CD14-positive monocyte (primary cell): ENCODE measurements around the gene GLS2. TPM values are rescaled to one million over a fixed set of nuclear protein-coding genes. Genes with fewer than 3 reads are reported as not detected.

Source experiments
- DNase-seq, 3 donors: peaks; one replicate each; pipeline ENCODE4 v3.0.0-alpha.2; 2011 to 2022
- H2AFZ ChIP-seq: 2 replicates; pipeline ENCODE4 v1.6.0; 2012; ENCODE audit warnings: mild to moderate bottlenecking, low read depth, low read length, inconsistent platforms; ENCODE audit not compliant: insufficient read depth, poor library complexity, severe bottlenecking
- H3K27ac ChIP-seq, 2 donors: 1 replicate in 1 of 2; 2 replicates in 1 of 2; pipeline ENCODE4 v1.5.1; 2012 to 2013; ENCODE audit warnings: low read length in 2 of 2, control low read depth in 1 of 2, inconsistent platforms in 1 of 2, low read depth in 1 of 2, mild to moderate bottlenecking in 1 of 2
- H3K27me3 ChIP-seq, 2 donors: one replicate each; pipeline versions ENCODE4 v1.6.0 to v1.6.1; 2011 to 2013; ENCODE audit warnings: low read length in 2 of 2; ENCODE audit not compliant: control insufficient read depth in 2 of 2, insufficient read depth in 2 of 2
- H3K36me3 ChIP-seq, 2 donors: replicated peaks in 1 of 2; 1 replicate in 1 of 2; 2 replicates in 1 of 2; pipeline versions ENCODE4 v1.5.1 to v1.6.1; 2012 to 2013; ENCODE audit warnings: low read length in 2 of 2, control low read depth in 1 of 2, inconsistent platforms in 1 of 2, mild to moderate bottlenecking in 1 of 2; ENCODE audit not compliant: insufficient read depth in 2 of 2, control insufficient read depth in 1 of 2
- H3K4me1 ChIP-seq, 2 donors: 1 replicate in 1 of 2; 2 replicates in 1 of 2; pipeline versions ENCODE4 v1.5.1 to v1.6.1; 2012 to 2013; ENCODE audit warnings: low read length in 2 of 2, control low read depth in 1 of 2, inconsistent platforms in 1 of 2, mild to moderate bottlenecking in 1 of 2, moderate library complexity in 1 of 2; ENCODE audit not compliant: insufficient read depth in 2 of 2, control insufficient read depth in 1 of 2
- H3K4me2 ChIP-seq: replicated peaks from 2 replicates; pipeline ENCODE3; 2012; ENCODE audit warnings: low read length, moderate library complexity, mild to moderate bottlenecking; ENCODE audit not compliant: poor library complexity, severe bottlenecking; ENCODE audit errors: extremely low read depth
- H3K4me3 ChIP-seq, 3 experiments: fragments of 200-600 bp in 1 of 3; sonication (generic) in 1 of 3; replicated peaks in 1 of 3; 1 replicate in 2 of 3; 2 replicates in 1 of 3; pipeline ENCODE4 v1.5.1; 2011 to 2013; ENCODE audit warnings: low read length in 3 of 3, mild to moderate bottlenecking in 3 of 3, control low read depth in 2 of 3, low read depth in 2 of 3, inconsistent platforms in 1 of 3, moderate library complexity in 1 of 3
- H3K79me2 ChIP-seq: 2 replicates; pipeline ENCODE4 v1.6.0; 2012; ENCODE audit warnings: mild to moderate bottlenecking, control low read depth, inconsistent platforms, low read length, moderate library complexity; ENCODE audit not compliant: insufficient read depth
- H3K9ac ChIP-seq: 2 replicates; pipeline ENCODE4 v1.6.0; 2017; ENCODE audit warnings: low read length, mild to moderate bottlenecking; ENCODE audit not compliant: insufficient read depth, poor library complexity, severe bottlenecking
- H3K9me3 ChIP-seq, 2 donors: replicated peaks in 1 of 2; 1 replicate in 1 of 2; 2 replicates in 1 of 2; pipeline versions ENCODE4 v1.5.1 to v1.6.1; 2012 to 2013; ENCODE audit warnings: low read length in 2 of 2, control low read depth in 1 of 2; ENCODE audit not compliant: control insufficient read depth in 1 of 2, insufficient read depth in 1 of 2
- H4K20me1 ChIP-seq: 2 replicates; pipeline ENCODE4 v1.6.0; 2012; ENCODE audit warnings: mild to moderate bottlenecking, low read length, control low read depth, moderate library complexity; ENCODE audit not compliant: insufficient read depth
- H3K27ac Mint-ChIP-seq, 7 donors: one replicate each; pipeline ENCODE4 v1.8.0; 2020; ENCODE audit warnings: mild to moderate bottlenecking in 7 of 7, mixed read lengths in 7 of 7, moderate library complexity in 6 of 7, inconsistent platforms in 2 of 7
- H3K27me3 Mint-ChIP-seq, 3 donors: one replicate each; pipeline ENCODE4 v1.8.0; 2021 to 2022; ENCODE audit warnings: low read depth in 3 of 3, mild to moderate bottlenecking in 3 of 3, mixed read lengths in 3 of 3, moderate library complexity in 3 of 3, inconsistent platforms in 1 of 3
- H3K36me3 Mint-ChIP-seq, 2 donors: one replicate each; pipeline ENCODE4 v1.8.0; 2020; ENCODE audit warnings: mixed read lengths in 2 of 2, inconsistent platforms in 1 of 2, mild to moderate bottlenecking in 1 of 2
- H3K4me1 Mint-ChIP-seq: one replicate; pipeline ENCODE4 v1.8.0; 2020; ENCODE audit warnings: mild to moderate bottlenecking, mixed read lengths
- H3K4me3 Mint-ChIP-seq, 2 donors: one replicate each; pipeline ENCODE4 v1.8.0; 2020; ENCODE audit warnings: mild to moderate bottlenecking in 2 of 2, mixed read lengths in 2 of 2, moderate library complexity in 1 of 2
- H3K9me3 Mint-ChIP-seq, 7 donors: one replicate each; pipeline ENCODE4 v1.8.0; 2020 to 2022; ENCODE audit warnings: mixed read lengths in 7 of 7, mild to moderate bottlenecking in 6 of 7, moderate library complexity in 6 of 7, inconsistent platforms in 2 of 7
- whole genome bisulfite sequencing: methylation state at CpG from one replicate; pipeline ENCODE4 v1.1.5; 2013; ENCODE audit warnings: missing lambda C conversion rate; ENCODE audit not compliant: insufficient coverage; 5-methylcytosine and 5-hydroxymethylcytosine counted together
- intact Hi-C, 2 donors: fragments of 100-400 bp; cut with micrococcal nuclease; formaldehyde crosslinking; loops; one replicate each; pipeline versions ENCODE4 v1.15.0 to v1.15.1; 2023
- polyA plus RNA-seq, 3 donors: library from polyadenylated mRNA; depleted of rRNA in 1 of 3; unstranded in 2 of 3; stranded (reverse) in 1 of 3; fragments of 300-500 nt in 2 of 3; fragments of >200 nt in 1 of 3; fragmentation: Illumina TruSeq in 2 of 3; gene quantifications; 1 replicate in 2 of 3; 2 replicates in 1 of 3; pipeline ENCODE4 v1.2.3, GENCODE V29; 2012 to 2021
- TF ChIP-seq, protein P1 (sequence below): fragments of 200-600 bp; IDR thresholded peaks from one replicate; pipeline ENCODE4 v1.8.0; 2022; ENCODE audit warnings: antibody characterized with exemption, mild to moderate bottlenecking

Gene GLS2
- polyA plus RNA-seq, 3 donors: 0.04 TPM; not detected in 2

DNA sequence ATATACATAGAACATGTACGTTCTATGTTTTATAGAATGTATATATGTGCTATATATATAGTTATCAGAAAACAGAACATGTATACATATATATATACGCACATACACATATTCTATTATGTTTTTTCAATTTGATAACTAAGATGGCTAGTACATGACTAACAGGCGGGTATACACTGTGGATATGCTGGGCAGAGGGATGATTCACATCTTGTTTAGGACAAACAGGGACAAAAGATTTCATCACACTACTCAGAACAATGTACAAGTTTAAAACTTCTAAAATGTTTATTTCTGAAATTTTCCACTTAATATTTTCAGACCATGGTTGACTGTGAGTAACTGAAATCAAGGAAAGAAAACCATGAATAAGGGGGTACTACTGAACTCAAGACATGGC, 56.1 kb downstream of the GLS2 start:
- peaks cover 13% of the 10 kb centered on the region for H3K79me2 ChIP-seq
- H3K27me3 Mint-ChIP-seq: peaks cover 0 to 3% (median 2%) of the 10 kb centered on the region in 3 donors
- H3K4me2 ChIP-seq: no peak overlapping the region
- no peaks in the 10 kb centered on the region for H3K4me1 ChIP-seq
- no peak overlapping the region for H3K9ac ChIP-seq
- no peaks in the 10 kb centered on the region for H3K9me3 Mint-ChIP-seq
- H3K4me3 ChIP-seq: no peak overlapping the region
- no peak overlapping the region for H2AFZ ChIP-seq
- WGBS: no CpG with 5 or more reads among the region's 3 CpGs
- no peak for DNase-seq
- H3K36me3 ChIP-seq: peaks cover 29 to 62% of the 10 kb centered on the region in 2 donors
- TF ChIP-seq, protein P1, sequence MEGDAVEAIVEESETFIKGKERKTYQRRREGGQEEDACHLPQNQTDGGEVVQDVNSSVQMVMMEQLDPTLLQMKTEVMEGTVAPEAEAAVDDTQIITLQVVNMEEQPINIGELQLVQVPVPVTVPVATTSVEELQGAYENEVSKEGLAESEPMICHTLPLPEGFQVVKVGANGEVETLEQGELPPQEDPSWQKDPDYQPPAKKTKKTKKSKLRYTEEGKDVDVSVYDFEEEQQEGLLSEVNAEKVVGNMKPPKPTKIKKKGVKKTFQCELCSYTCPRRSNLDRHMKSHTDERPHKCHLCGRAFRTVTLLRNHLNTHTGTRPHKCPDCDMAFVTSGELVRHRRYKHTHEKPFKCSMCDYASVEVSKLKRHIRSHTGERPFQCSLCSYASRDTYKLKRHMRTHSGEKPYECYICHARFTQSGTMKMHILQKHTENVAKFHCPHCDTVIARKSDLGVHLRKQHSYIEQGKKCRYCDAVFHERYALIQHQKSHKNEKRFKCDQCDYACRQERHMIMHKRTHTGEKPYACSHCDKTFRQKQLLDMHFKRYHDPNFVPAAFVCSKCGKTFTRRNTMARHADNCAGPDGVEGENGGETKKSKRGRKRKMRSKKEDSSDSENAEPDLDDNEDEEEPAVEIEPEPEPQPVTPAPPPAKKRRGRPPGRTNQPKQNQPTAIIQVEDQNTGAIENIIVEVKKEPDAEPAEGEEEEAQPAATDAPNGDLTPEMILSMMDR: no peak
- H3K27ac Mint-ChIP-seq: no peak overlapping the region
- H4K20me1 ChIP-seq: no peaks in the 10 kb centered on the region
- intact Hi-C loops: no loop called here
- H3K27ac ChIP-seq: no peak overlapping the region
- H3K4me3 Mint-ChIP-seq: no peak overlapping the region
- no peaks in the 10 kb centered on the region for H3K27me3 ChIP-seq
- no peaks in the 10 kb centered on the region for H3K4me1 Mint-ChIP-seq
- H3K9me3 ChIP-seq: no peaks in the 10 kb centered on the region
- peaks cover 39 to 68% of the 10 kb centered on the region in 2 donors for H3K36me3 Mint-ChIP-seq

DNA sequence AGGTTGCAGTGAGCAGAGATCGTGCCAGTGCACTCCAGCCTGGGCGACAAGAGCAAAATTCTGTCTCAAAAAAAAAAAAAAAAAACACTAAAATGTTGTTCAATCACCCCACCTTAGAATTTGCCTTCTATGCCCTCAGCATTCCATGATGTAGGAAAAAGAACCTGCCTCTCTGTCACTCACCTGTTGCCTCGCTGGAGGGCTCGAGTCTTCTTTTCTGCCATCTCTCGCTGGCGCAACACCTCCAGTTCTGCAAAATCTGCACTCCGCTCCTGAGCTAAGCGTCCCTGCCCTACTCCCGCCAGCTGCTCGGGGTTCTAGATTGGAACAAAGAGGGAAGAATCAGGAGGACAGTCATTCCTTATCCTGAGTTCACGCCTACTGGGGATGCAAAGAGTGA, 56.7 kb downstream of the GLS2 start:
- no peak overlapping the region for H3K4me3 ChIP-seq
- no peaks in the 10 kb centered on the region for H3K4me1 Mint-ChIP-seq
- 97% methylated on average over 6 of the region's 11 CpGs for WGBS
- H3K9ac ChIP-seq: no peak overlapping the region
- H4K20me1 ChIP-seq: no peaks in the 10 kb centered on the region
- TF ChIP-seq, protein P1: no peak
- peaks cover 29 to 63% of the 10 kb centered on the region in 2 donors for H3K36me3 ChIP-seq
- no peak overlapping the region for H3K4me3 Mint-ChIP-seq
- no peak for DNase-seq
- H3K27me3 ChIP-seq: no peaks in the 10 kb centered on the region
- H3K79me2 ChIP-seq: peaks cover 8% of the 10 kb centered on the region
- peaks cover 2 to 3% (median 2%) of the 10 kb centered on the region in 3 donors for H3K27me3 Mint-ChIP-seq
- intact Hi-C loops: no loop called here
- no peaks in the 10 kb centered on the region for H3K4me1 ChIP-seq
- no peaks in the 10 kb centered on the region for H3K9me3 Mint-ChIP-seq
- H3K36me3 Mint-ChIP-seq: peaks cover 39 to 70% of the 10 kb centered on the region in 2 donors
- H3K27ac Mint-ChIP-seq: peak overlapping the region in 1 of 7 donors; percentile 7
- H3K4me2 ChIP-seq: no peak overlapping the region
- no peak overlapping the region for H2AFZ ChIP-seq
- H3K27ac ChIP-seq: no peak overlapping the region
- H3K9me3 ChIP-seq: no peaks in the 10 kb centered on the region
